ENCODE data around the gene HMGB2. TPM values are rescaled to one million over a fixed set of nuclear protein-coding genes. Genes with fewer than 3 reads are reported as not detected.

The HMGB2 gene
- total and polyA plus RNA-seq, 2 of the 8 experiments (the other 6 are each of a cell fraction or from before 2014, with no cell fraction given): 54.7 to 218 TPM

GRCh38 chr4:173380987-173381386, 46.8 kb upstream of the HMGB2 start (continued):
- TF ChIP-seq GABPA (IDR thresholded peaks at IDR 0.05; ENCODE audit: borderline replicate concordance, insufficient read depth, low read length) (no peak), POU5F1 (IDR thresholded peaks at IDR 0.05; ENCODE audit: low read depth, low read length) (no peak)
